Omental fat pad (tissue), 4 donors: ENCODE data around the gene CYP3A4. TPM values are rescaled to one million over a fixed set of nuclear protein-coding genes. Genes with fewer than 3 reads are reported as not detected.

Source experiments
- ATAC-seq: fragments of 150-250 bp; one replicate; pipeline ENCODE4 v1.9.1; 2016; ENCODE audit warnings: mild to moderate bottlenecking, moderate library complexity; ENCODE audit not compliant: low FRiP score
- DNase-seq: peaks from one replicate; pipeline ENCODE4 v3.0.0-alpha.2; 2019; ENCODE audit warnings: low spot score
- CTCF ChIP-seq, 3 donors: fragments of 450-650 bp; IDR thresholded peaks; one replicate each; pipeline ENCODE4 v1.5.1; 2016 to 2017; ENCODE audit warnings: antibody characterized with exemption in 3 of 3, mild to moderate bottlenecking in 3 of 3, moderate library complexity in 2 of 3
- total RNA-seq, 4 donors: library from RNA; depleted of rRNA; stranded (reverse); fragments of >200 nt; gene quantifications; one replicate each; pipeline ENCODE4 v1.1.0, GENCODE V29; 2016

Gene CYP3A4
- total RNA-seq, 4 donors from 2014 or later = 0.60 to 1.8 TPM; not detected in 2

GRCh38 chr7:99792967-99793366 lies 9.0 kb upstream of the CYP3A4 start:
- ATAC-seq = no peak
- TF ChIP-seq CTCF (IDR thresholded peaks at IDR 0.05) = no peak
- DNase-seq = no peak

DNA sequence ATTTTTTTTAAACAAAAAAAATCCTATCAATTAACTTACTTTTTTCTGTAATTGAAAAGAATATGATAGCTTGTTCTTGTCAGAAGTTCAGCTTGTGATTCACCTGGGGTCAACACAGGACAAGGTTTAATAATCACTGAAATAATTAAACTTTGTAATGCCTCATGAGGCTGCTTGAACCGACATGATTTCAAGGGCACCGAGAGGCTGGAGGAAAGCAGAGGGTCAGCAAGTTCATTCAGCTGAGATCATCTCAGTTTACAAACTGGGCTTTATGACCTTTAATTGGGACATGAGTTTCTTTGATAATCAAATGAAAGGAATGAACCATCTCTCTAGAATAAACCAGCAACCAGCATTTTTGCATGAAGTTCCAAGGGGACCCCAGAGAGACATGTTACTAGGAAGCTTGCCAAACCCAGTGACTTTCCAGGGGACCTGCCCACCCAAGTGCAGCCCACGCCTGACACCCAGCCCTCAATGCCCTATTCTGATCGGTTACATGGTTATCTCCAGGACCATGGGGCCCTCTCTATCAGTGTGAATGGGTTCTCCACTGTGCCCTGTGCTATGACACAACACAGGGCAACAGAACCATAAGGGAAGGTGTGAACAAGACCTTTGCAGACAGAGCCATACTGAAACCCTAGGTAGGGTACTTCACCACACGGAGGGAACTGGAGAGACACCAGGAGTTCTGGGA lies 7.8 kb upstream of the CYP3A4 start:
- no peak for TF ChIP-seq CTCF (IDR thresholded peaks at IDR 0.05)
- ATAC-seq (no peak), DNase-seq (no peak)

DNA sequence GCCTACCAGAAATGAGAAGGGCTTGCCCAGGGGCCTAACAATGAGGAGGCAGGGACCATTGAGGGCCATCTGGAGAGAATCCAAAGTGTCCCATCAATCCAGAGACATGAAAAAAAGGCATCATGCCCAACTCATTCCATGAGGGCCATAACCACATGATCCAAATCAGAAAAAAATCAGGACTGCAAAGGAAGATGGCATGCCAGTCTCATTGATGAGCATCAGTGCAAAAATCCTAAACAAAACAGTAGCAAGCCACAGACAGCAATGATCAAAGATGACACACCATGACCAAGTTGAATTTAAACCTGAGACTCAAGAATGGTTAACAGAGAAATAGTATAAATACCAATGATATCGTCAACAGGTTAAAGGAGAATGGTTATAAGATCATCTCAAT lies 7.0 kb upstream of the CYP3A4 start:
- ATAC-seq = no peak
- no peak for TF ChIP-seq CTCF (IDR thresholded peaks at IDR 0.05)

GRCh38 chr7:99790407-99790806 lies 6.4 kb upstream of the CYP3A4 start:
- no peak for TF ChIP-seq CTCF (IDR thresholded peaks at IDR 0.05)
- DNase-seq (no peak), ATAC-seq (no peak)

More for the DNA sequence above, 7.0 kb upstream of the CYP3A4 start:
- no peak for DNase-seq

DNA sequence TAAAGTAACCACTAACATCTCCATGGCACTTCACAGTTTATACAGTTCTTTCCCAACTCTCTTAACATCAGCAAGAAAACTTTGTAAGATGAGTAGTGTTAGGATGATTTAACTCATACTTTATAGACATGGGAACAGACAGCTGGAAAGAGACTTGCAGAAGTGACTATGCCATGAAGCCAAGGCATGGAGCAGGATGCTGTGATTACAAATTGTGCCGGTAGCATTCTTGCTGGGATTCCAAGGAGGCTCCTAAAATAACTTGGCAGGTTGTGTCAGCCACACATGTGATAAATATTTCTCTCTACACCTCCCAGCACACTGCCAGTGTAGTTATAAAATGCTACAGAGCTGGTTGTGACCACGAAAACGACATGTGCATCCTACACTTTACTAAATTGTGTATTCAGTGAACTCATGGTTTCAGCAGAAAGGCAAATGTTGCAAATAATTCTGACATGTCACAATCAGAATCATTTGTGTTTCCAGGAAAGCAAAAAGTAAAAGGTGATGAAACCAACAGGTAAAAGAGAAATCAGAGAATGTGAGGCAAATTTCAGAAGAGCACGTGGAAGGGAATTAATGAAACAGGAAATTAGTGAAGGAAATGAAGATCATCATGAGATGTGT lies 5.6 kb upstream of the CYP3A4 start:
- DNase-seq = no peak
- TF ChIP-seq CTCF (IDR thresholded peaks at IDR 0.05) = no peak

DNA sequence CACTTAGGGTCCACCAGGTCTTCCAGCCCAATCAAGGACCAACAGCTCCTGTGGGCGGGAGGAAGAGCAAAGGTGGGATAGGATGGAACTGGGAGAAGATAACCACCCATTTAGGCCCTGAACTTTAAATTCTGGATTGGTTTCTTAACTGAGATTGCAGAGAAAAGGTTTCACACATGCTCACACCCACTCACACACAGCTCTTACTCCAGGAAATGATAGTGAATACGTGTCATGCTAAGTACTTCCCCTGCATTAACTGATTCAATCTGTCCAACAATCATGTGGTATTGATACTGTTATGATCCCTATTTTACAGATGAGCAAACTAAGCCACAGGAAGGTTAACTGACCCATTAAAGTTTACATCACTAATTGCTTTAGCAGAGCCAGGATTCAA lies 4.6 kb upstream of the CYP3A4 start:
- no peak for ATAC-seq
- TF ChIP-seq CTCF (IDR thresholded peaks at IDR 0.05) = no peak
- DNase-seq = no peak

More for the DNA sequence above, 5.6 kb upstream of the CYP3A4 start:
- ATAC-seq = no peak
